ENCODE results near the gene PLTP.
"Not testable (repeated sequence)": the region's sequence is repeated elsewhere in the genome, so short reads cannot be mapped to it uniquely, and the experiment has no call there.

Gene PLTP

GRCh38 chr20:45944965-45945677 lies 33.2 kb upstream of the PLTP start:
- no peak for DNase-seq

- DNase-seq = peak in 1 of 51 donors; percentile 39
These were observed 32.4 kb upstream of the PLTP start for GRCh38 chr20:45944151-45944964.

GRCh38 chr20:45943613-45944012 lies 31.7 kb upstream of the PLTP start:
- DNase-seq = no peak

- DNase-seq = no peak
These were observed 28.5 kb upstream of the PLTP start for GRCh38 chr20:45940469-45940868.

- DNase-seq = no peak
These were observed 28.1 kb upstream of the PLTP start for GRCh38 chr20:45940053-45940452.

GRCh38 chr20:45938727-45939438 lies 26.9 kb upstream of the PLTP start:
- no peak for DNase-seq

- no peak for DNase-seq
These were observed 25.8 kb upstream of the PLTP start for GRCh38 chr20:45937765-45938164.

GRCh38 chr20:45935416-45936046 lies 23.6 kb upstream of the PLTP start:
- DNase-seq = peak in 1 of 51 donors; percentile 77

- DNase-seq = peak; percentile 82 to 98 (median 95)
These were observed 22.8 kb upstream of the PLTP start, which contains the start of gene PCIF1 for GRCh38 chr20:45934586-45935415. Gene PCIF1 (plus strand): TSS chr20:45934683. CDS start chr20:45939000, 4,317 bp downstream.

GRCh38 chr20:45934046-45934585 lies 22.2 kb upstream of the PLTP start:
- DNase-seq = peak in 37 of 51 donors; percentile 43 to 96 (median 82)

- DNase-seq = peak in 49 of 51 donors; percentile 16 to 82 (median 55)
These were observed 21.5 kb upstream of the PLTP start for GRCh38 chr20:45933266-45934045.

GRCh38 chr20:45931680-45932079 lies 19.7 kb upstream of the PLTP start:
- not testable (repeated sequence) for DNase-seq

GRCh38 chr20:45927071-45927878 lies 15.3 kb upstream of the PLTP start:
- DNase-seq = no peak

GRCh38 chr20:45926731-45927070 lies 14.7 kb upstream of the PLTP start:
- DNase-seq = no peak

GRCh38 chr20:45925821-45926506 lies 14.0 kb upstream of the PLTP start:
- DNase-seq = no peak

GRCh38 chr20:45924391-45925261 lies 12.7 kb upstream of the PLTP start:
- peak in 5 of 51 donors; percentile 13 to 19 (median 17) for DNase-seq

All from hypothalamus (tissue), 51 donors.